HCT116 (cell line): Measurements from ENCODE around the gene GRHL3.

ENCODE experiments used
- ATF3 ChIP-seq: IDR thresholded peaks from 2 replicates; pipeline ENCODE4 v1.6.1; 2012
- CTCF ChIP-seq, 3 experiments: fragments of 200-600 bp in 1 of 3; sonication (generic) in 1 of 3; IDR thresholded peaks in 2 of 3; conservative IDR thresholded peaks in 1 of 3; 2 replicates each; pipeline ENCODE4 v1.5.1; 2012 to 2017; ENCODE audit warnings: low read depth in 2 of 3, low read length in 2 of 3, antibody characterized with exemption in 1 of 3, borderline replicate concordance in 1 of 3, control low read depth in 1 of 3, mild to moderate bottlenecking in 1 of 3, mixed read lengths in 1 of 3, mixed run types in 1 of 3, moderate library complexity in 1 of 3; ENCODE audit not compliant: insufficient read depth in 1 of 3
- POLR2A ChIP-seq: IDR thresholded peaks from 2 replicates; pipeline ENCODE4 v1.7.0; 2011; ENCODE audit warnings: borderline replicate concordance; ENCODE audit not compliant: insufficient read depth, insufficient read length; ENCODE audit errors: extremely low read depth
- POLR2AphosphoS5 ChIP-seq: IDR thresholded peaks from 2 replicates; pipeline ENCODE4 v1.6.1; 2011; ENCODE audit warnings: mild to moderate bottlenecking, low read depth, low read length, moderate library complexity
- RAD21 ChIP-seq: IDR thresholded peaks from 2 replicates; pipeline ENCODE4 v1.6.1; 2012; ENCODE audit warnings: low read depth, mild to moderate bottlenecking
- ZFX ChIP-seq: fragments of 450-650 bp; IDR thresholded peaks from 2 replicates; pipeline ENCODE4 v1.6.1; 2017

GRCh38 chr1:24403806-24404205 is 84.6 kb downstream of the GRHL3 start:
- TF ChIP-seq CTCF (IDR thresholded peaks at IDR 0.05 in 2 of 3, conservative IDR thresholded peaks at IDR 0.05 in 1 of 3; ENCODE audit: borderline replicate concordance in 1 of 3, insufficient read depth in 1 of 3, low read depth in 2 of 3, low read length in 2 of 3) (no peak), POLR2AphosphoS5 (no peak), ZFX (no peak), POLR2A (no peak), RAD21 (no peak), ATF3 (no peak)
